Retinal pigment epithelial cell (primary cell): ENCODE results near the gene EARS2.

ENCODE experiments used
- DNase-seq: peaks from one replicate; pipeline ENCODE4 v3.0.0-alpha.2; 2010; ENCODE audit warnings: low read depth
- H3K4me3 ChIP-seq: 2 replicates; pipeline ENCODE4 v1.5.1; 2011; ENCODE audit warnings: mild to moderate bottlenecking, low read length, control low read depth, moderate library complexity
- CTCF ChIP-seq: conservative IDR thresholded peaks from 2 replicates; pipeline ENCODE4 v1.5.1; 2011; ENCODE audit warnings: low read depth, low read length, control low read depth, inconsistent platforms

The EARS2 gene

DNA sequence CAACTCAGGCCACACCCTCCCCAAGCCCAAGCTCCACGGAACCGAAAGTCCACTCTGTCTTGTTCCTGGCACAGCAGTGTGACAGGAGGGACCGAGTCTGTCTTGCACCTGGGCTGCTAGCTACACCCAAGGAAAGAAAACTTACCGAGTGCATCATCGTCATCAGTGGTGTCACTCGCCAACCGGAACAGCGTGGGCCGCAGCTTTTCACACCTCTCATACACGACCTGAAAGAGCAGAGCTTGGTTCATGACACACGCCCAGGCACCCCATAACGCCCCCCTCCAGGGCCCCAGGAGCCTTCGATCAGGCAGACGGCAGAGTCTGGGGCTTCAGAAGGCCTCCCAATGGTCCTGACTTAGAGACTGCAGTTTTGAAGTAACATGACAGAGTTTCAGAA, 74.4 kb downstream of the EARS2 start:
- TF ChIP-seq CTCF = no peak
- no peak for DNase-seq
- no peak overlapping the region for H3K4me3 ChIP-seq

DNA sequence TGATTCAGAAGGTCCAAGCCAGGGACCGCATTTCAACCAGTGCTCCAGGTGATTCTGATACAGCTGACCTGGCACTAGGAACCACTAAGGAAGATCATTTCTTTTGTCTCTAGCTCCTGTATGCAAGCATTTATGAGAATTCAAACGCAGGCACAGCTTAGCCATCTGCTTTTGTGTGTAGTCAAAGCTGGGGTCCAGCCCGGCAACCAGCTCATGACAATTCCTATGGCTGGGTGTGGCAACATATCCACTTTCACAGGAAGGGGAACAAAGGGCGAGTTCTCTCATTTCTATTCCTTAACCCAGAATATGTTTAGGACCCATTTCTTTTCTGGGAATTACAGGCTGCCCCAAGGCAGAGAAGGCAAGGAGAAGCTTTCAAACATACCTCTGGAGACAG, 76.9 kb downstream of the EARS2 start:
- DNase-seq = no peak
- no peak overlapping the region for H3K4me3 ChIP-seq
- TF ChIP-seq CTCF = no peak

DNA sequence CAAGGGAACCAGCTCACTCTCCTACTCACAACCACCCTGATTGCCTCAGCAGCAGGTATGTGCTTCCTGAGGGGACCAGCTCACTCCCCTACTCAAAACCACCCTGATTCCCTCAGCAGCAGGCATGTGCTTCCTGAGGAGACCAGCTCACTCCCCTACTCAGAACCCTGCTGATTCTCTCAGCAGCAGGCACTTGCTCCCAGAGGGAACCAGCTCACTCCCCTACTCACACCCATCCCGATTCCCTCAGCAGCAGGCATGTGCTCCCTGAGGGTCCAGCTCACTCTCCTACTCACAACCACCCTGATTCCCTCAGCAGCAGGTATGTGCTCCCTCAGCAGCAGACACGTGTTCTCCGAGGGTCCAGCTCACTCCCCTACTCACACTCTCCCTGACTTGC, 78.0 kb downstream of the EARS2 start:
- no peak for DNase-seq
- H3K4me3 ChIP-seq = no peak overlapping the region
- TF ChIP-seq CTCF = no peak

DNA sequence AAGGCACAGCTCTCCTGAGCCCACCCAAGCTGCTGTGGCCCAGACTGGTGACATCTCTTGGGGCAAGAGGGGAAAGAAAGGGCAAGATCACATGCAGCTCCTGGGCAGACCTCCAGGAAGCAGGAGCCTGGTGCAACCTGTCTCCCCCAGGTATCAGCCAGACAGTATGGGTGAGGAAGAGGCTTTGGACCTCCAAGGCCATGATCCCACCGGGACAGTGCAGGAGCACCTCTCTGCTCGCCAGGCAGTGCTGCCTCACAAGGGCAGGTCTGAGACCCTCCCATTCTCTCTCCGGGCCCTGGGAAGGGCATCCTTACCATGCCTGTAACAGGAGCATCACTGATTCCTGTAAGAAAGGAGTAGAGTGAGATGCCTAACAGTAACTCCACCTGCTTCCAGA, 78.6 kb downstream of the EARS2 start:
- no peak overlapping the region for H3K4me3 ChIP-seq
- DNase-seq = no peak

DNA sequence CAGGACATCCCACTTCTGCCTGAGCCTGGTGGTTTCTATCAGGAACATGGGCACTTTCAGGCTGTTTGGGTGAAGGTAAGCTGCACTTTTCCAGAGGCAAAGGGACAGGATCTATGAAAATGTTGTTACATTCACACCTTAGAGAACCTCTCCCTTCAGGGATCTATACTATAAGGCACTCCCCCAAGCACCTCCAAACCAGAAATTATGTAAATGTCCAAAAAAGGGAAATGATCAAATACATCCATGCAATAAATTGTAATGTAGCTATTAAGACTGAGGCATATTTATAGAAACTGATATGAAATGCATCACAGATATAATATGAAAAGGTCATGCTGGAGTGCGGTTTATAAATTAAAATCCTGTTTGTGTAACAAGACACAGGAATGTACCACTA, 80.9 kb downstream of the EARS2 start:
- no peak for TF ChIP-seq CTCF
- no peak for DNase-seq

More for the DNA sequence above, 78.6 kb downstream of the EARS2 start:
- no peak for TF ChIP-seq CTCF

More for the DNA sequence above, 80.9 kb downstream of the EARS2 start:
- no peak overlapping the region for H3K4me3 ChIP-seq
